ENCODE results near the gene MSI2.

MSI2 gene

DNA sequence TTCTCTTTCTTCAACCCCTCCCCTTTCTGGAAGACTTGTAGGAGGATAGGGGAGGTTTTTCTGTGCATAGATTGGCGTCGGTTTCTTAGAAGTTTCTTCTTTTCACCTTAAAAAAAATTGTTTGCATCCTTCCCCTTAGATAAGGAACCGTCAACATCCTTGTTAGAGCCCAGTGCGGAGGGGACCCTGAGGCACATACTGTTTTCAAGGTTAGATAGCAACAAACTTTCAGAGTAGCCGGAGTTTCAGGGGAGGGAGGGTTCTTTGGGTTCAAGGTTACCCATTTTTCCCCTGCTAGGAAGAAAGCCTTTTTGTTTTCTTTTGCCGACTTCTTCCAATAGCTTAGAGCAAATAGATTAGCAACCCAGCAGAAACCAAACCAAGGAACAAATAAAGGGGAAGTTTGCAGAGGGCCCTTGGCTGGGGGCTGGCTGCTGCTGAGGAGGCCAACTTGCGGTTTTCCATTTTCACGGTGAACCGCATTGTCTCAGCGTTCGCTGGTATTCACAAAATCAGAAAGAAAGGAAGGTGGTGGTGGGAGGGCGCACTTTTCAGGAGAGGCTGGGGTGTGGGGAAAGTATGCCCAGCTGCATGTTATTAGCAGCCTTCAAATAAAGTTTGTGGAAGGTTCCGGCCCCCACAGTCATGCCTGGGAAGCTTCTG, 28.8 kb downstream of the MSI2 start:
- Histone ChIP-seq H3K27me3 (ENCODE audit: insufficient read depth, insufficient read length) (no peaks in the 10 kb centered on the region), H3K4me1 (ENCODE audit: insufficient read depth, insufficient read length) (peaks cover 19% of the 10 kb centered on the region)

DNA sequence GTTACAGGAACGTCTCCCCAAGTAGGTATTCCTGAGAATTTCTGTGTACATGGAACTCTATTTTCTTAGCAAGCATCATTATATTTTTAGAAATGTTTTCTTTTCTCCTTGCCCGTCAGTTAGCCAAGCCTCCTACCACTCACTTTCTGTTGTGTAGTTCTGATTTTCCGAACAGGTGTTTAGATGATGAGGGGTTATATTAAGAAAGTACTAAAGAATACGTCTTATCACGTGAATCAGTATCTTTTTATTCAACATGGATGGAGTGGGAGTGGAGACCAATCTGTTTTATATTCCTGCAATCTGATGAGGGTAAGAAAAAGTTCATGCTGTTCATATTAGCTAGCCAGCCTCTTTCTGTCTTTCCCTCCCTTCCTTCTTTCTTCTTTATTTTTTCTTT, 29.4 kb downstream of the MSI2 start:
- Histone ChIP-seq H3K36me3 (ENCODE audit: insufficient read depth, insufficient read length, low read length) (peaks cover 28% of the 10 kb centered on the region), H3K9me3 (ENCODE audit: insufficient read depth, low read length) (no peaks in the 10 kb centered on the region), H3K9ac (ENCODE audit: insufficient read length, low read depth) (no peak overlapping the region), H3K27me3 (ENCODE audit: insufficient read depth, insufficient read length) (no peaks in the 10 kb centered on the region), H3K4me3 (ENCODE audit: insufficient read length, low read depth) (no peak overlapping the region), H3K4me1 (ENCODE audit: insufficient read depth, insufficient read length) (peaks cover 19% of the 10 kb centered on the region)
- no peak for DNase-seq (ENCODE audit: low read depth, low spot score)
- TF ChIP-seq SUZ12 (IDR thresholded peaks at IDR 0.05; ENCODE audit: extremely low read depth, insufficient read depth, insufficient read length) (no peak), YY1 (IDR thresholded peaks at IDR 0.05; ENCODE audit: insufficient read depth, insufficient read length) (no peak), ZNF274 (IDR thresholded peaks at IDR 0.05; ENCODE audit: low read depth, low read length) (no peak)

More for the DNA sequence above, 28.8 kb downstream of the MSI2 start:
- no peak for TF ChIP-seq ZNF274 (IDR thresholded peaks at IDR 0.05; ENCODE audit: low read depth, low read length)
- TF ChIP-seq SUZ12 (IDR thresholded peaks at IDR 0.05; ENCODE audit: extremely low read depth, insufficient read depth, insufficient read length): no peak
- Histone ChIP-seq H3K9me3 (ENCODE audit: insufficient read depth, low read length) (no peaks in the 10 kb centered on the region), H3K36me3 (ENCODE audit: insufficient read depth, insufficient read length, low read length) (peaks cover 32% of the 10 kb centered on the region), H3K4me3 (ENCODE audit: insufficient read length, low read depth) (no peak overlapping the region), H3K9ac (ENCODE audit: insufficient read length, low read depth) (no peak overlapping the region)
- DNase-seq (ENCODE audit: low read depth, low spot score): peak; percentile 56

DNA sequence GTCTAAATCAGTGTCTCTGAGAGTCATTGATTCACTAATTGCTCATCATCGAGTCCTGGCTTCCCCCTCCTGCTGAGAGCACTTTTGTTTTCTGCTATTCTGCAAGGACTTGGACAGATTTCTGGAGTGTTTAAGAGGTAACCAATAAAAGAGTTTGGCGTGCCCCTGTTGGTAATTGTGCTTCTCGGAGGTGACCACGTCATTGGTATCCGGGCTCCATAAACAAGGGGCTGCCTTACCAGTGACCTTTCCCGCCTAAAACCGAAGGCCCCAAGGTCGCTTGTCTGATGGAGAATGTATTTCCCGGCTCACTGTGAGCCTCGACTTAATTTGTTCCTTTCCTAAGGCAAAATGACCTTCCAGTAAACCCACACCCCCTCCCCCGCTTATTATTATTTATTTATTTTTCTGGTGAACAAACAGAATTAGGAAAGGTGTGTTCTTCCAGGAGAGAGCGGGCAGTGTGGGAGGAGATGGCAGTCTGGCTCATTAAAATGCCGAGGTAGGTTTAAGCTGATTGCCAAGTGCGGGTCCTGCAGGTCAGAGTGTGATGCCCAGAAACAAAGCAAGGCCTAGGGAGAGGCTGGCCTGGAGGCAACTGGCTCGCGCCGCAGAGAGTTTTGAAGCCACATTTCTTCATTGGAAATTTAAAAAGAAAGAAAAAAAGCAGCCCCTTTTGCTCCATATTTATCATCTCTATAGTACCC, 30.2 kb downstream of the MSI2 start:
- Histone ChIP-seq H3K9ac (ENCODE audit: insufficient read length, low read depth) (no peak overlapping the region), H3K4me3 (ENCODE audit: insufficient read length, low read depth) (no peak overlapping the region), H3K36me3 (ENCODE audit: insufficient read depth, insufficient read length, low read length) (peaks cover 30% of the 10 kb centered on the region), H3K27me3 (ENCODE audit: insufficient read depth, insufficient read length) (no peaks in the 10 kb centered on the region), H3K9me3 (ENCODE audit: insufficient read depth, low read length) (no peaks in the 10 kb centered on the region), H3K4me1 (ENCODE audit: insufficient read depth, insufficient read length) (peaks cover 20% of the 10 kb centered on the region)
- TF ChIP-seq ZNF274 (IDR thresholded peaks at IDR 0.05; ENCODE audit: low read depth, low read length) (no peak), SUZ12 (IDR thresholded peaks at IDR 0.05; ENCODE audit: extremely low read depth, insufficient read depth, insufficient read length) (no peak), YY1 (IDR thresholded peaks at IDR 0.05; ENCODE audit: insufficient read depth, insufficient read length) (no peak)
- no peak for DNase-seq (ENCODE audit: low read depth, low spot score)

DNA sequence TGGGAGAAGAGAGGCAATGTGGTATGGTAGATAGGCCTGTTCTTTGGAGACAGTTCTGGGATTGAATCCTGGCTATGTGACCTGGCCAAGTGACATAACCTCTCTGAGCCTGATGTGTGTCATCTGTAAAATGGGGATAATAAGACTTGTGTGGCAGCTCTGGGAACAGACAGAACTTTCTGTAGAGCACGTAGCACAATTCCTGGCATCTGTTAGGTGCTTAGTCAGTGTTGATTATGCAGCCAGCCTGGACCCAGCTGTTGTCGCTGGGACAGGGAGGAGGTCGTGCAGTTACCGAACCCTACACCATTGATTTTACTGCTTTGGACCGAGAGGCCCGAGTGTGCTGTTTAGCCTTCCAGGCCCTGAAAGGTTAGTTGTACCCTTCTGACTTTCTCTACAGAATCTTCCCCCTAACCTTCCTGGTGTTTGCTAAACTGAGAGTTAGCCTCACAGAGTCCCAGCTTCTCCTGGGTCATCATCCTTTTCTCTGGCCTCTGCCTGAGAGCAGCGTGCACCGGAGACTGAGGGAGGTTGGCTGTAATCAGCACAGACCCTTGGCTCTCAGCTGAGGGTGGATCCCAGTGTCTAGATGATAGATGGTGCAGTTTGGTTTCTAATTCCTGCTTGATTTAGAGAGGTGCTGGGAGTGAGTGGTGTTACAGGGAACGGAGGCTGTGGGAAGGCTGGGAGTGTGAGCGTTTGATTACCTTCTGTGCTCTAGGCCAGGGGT, 31.9 kb downstream of the MSI2 start:
- Histone ChIP-seq H3K9ac (ENCODE audit: insufficient read length, low read depth) (no peak overlapping the region), H3K9me3 (ENCODE audit: insufficient read depth, low read length) (no peaks in the 10 kb centered on the region), H3K4me3 (ENCODE audit: insufficient read length, low read depth) (no peak overlapping the region), H3K27me3 (ENCODE audit: insufficient read depth, insufficient read length) (no peaks in the 10 kb centered on the region), H3K36me3 (ENCODE audit: insufficient read depth, insufficient read length, low read length) (peaks cover 27% of the 10 kb centered on the region), H3K4me1 (ENCODE audit: insufficient read depth, insufficient read length) (peaks cover 32% of the 10 kb centered on the region)
- DNase-seq (ENCODE audit: low read depth, low spot score): no peak
- TF ChIP-seq YY1 (IDR thresholded peaks at IDR 0.05; ENCODE audit: insufficient read depth, insufficient read length): no peak
- TF ChIP-seq SUZ12 (IDR thresholded peaks at IDR 0.05; ENCODE audit: extremely low read depth, insufficient read depth, insufficient read length): no peak
- no peak for TF ChIP-seq ZNF274 (IDR thresholded peaks at IDR 0.05; ENCODE audit: low read depth, low read length)

DNA sequence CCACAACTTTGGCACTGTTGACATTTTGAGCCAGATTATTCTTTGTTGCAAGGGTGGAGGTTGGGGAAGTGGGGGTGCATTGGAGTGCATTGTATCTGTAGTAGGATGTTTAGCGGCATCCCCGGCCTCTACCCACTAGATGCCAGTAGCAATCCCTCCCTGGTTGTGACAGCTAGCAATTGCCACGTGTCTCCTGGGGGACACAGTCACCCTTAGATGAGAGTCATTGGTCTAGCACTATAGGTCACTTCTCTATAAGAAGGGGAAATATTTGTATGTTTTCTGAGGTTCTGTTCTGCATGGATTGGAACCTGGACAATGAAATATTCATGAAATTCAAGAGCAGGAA, 32.4 kb downstream of the MSI2 start:
- Histone ChIP-seq H3K4me3 (ENCODE audit: insufficient read length, low read depth) (no peak overlapping the region), H3K36me3 (ENCODE audit: insufficient read depth, insufficient read length, low read length) (peaks cover 24% of the 10 kb centered on the region), H3K9ac (ENCODE audit: insufficient read length, low read depth) (no peak overlapping the region), H3K4me1 (ENCODE audit: insufficient read depth, insufficient read length) (peaks cover 30% of the 10 kb centered on the region), H3K9me3 (ENCODE audit: insufficient read depth, low read length) (no peaks in the 10 kb centered on the region), H3K27me3 (ENCODE audit: insufficient read depth, insufficient read length) (no peaks in the 10 kb centered on the region)
- TF ChIP-seq SUZ12 (IDR thresholded peaks at IDR 0.05; ENCODE audit: extremely low read depth, insufficient read depth, insufficient read length): no peak
- TF ChIP-seq YY1 (IDR thresholded peaks at IDR 0.05; ENCODE audit: insufficient read depth, insufficient read length): no peak
- no peak for TF ChIP-seq ZNF274 (IDR thresholded peaks at IDR 0.05; ENCODE audit: low read depth, low read length)
- DNase-seq (ENCODE audit: low read depth, low spot score): no peak

DNA sequence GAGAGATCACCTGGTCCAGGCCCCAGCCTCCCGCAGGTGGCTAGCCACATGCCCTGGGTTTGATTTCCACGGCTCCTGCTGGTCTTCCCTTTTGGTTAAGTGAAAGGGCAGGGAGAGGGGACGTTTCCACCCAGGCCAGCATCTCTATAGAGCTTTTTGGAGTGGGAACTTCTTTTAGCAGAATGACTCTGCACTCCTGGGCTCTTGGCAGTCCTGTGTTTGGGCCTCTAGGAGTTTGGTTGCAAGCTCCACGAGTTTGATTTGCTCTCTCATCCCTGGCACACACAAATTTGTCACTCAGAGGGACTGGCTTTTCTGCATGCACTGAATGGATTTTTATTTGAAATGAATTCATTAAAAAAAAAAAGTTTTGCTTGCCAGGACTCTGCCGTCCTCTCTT, 32.8 kb downstream of the MSI2 start:
- no peaks in the 10 kb centered on the region for H3K9me3 ChIP-seq (ENCODE audit: insufficient read depth, low read length)
- peaks cover 24% of the 10 kb centered on the region for H3K36me3 ChIP-seq (ENCODE audit: insufficient read depth, insufficient read length, low read length)
- TF ChIP-seq YY1 (IDR thresholded peaks at IDR 0.05; ENCODE audit: insufficient read depth, insufficient read length) (no peak), SUZ12 (IDR thresholded peaks at IDR 0.05; ENCODE audit: extremely low read depth, insufficient read depth, insufficient read length) (no peak), ZNF274 (IDR thresholded peaks at IDR 0.05; ENCODE audit: low read depth, low read length) (no peak)

DNA sequence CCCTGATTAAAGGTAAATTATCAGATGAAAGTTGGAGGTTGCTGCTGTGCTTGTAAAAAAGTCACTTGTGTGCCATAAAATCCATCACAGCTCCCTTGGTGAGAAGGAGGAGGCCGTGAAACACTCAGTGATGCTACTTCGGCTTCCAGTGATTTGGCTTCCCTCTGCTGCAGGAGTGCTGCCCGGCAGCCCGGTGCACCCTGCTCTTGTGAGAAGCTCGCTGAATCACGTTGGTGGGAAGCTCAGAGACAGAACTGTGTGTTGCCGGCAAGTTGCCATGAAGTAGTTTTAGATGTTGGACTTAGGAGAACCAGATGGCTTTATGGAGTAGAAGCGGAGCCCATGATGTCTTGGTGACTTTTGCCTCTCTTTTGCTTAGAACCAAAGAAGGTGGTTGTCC, 33.3 kb downstream of the MSI2 start:
- H3K36me3 ChIP-seq (ENCODE audit: insufficient read depth, insufficient read length, low read length): peaks cover 27% of the 10 kb centered on the region
- H3K9me3 ChIP-seq (ENCODE audit: insufficient read depth, low read length): no peaks in the 10 kb centered on the region
- no peak for DNase-seq (ENCODE audit: low read depth, low spot score)
- no peaks in the 10 kb centered on the region for H3K27me3 ChIP-seq (ENCODE audit: insufficient read depth, insufficient read length)
- peaks cover 33% of the 10 kb centered on the region for H3K4me1 ChIP-seq (ENCODE audit: insufficient read depth, insufficient read length)
- TF ChIP-seq YY1 (IDR thresholded peaks at IDR 0.05; ENCODE audit: insufficient read depth, insufficient read length) (no peak), SUZ12 (IDR thresholded peaks at IDR 0.05; ENCODE audit: extremely low read depth, insufficient read depth, insufficient read length) (no peak), ZNF274 (IDR thresholded peaks at IDR 0.05; ENCODE audit: low read depth, low read length) (no peak)
- H3K4me3 ChIP-seq (ENCODE audit: insufficient read length, low read depth): no peak overlapping the region
- no peak overlapping the region for H3K9ac ChIP-seq (ENCODE audit: insufficient read length, low read depth)

More for the DNA sequence above, 32.8 kb downstream of the MSI2 start:
- no peak overlapping the region for H3K9ac ChIP-seq (ENCODE audit: insufficient read length, low read depth)
- H3K4me3 ChIP-seq (ENCODE audit: insufficient read length, low read depth): no peak overlapping the region
- H3K4me1 ChIP-seq (ENCODE audit: insufficient read depth, insufficient read length): peaks cover 29% of the 10 kb centered on the region
- DNase-seq (ENCODE audit: low read depth, low spot score): no peak
- no peaks in the 10 kb centered on the region for H3K27me3 ChIP-seq (ENCODE audit: insufficient read depth, insufficient read length)
